Fibroblast of lung (primary cell): ENCODE data around the gene SRGAP1. TPM values are rescaled to one million over a fixed set of nuclear protein-coding genes. Genes with fewer than 3 reads are reported as not detected.

ENCODE experiments used
- DNase-seq, 2 donors: peaks; one replicate each; pipeline versions ENCODE4 v3.0.0 to v3.0.0-alpha.2; 2010; ENCODE audit warnings: low read depth in 2 of 2
- H2AFZ ChIP-seq: 2 replicates; pipeline ENCODE4 v1.5.1; 2012; ENCODE audit warnings: low read length, control low read depth, inconsistent platforms
- H3K27ac ChIP-seq: 2 replicates; pipeline ENCODE4 v1.5.1; 2011; ENCODE audit warnings: low read length, control low read depth; ENCODE audit not compliant: insufficient read depth
- H3K27me3 ChIP-seq: 2 replicates; pipeline ENCODE4 v1.5.1; 2011; ENCODE audit warnings: mild to moderate bottlenecking, low read length; ENCODE audit not compliant: control insufficient read depth, insufficient read depth
- H3K36me3 ChIP-seq: 2 replicates; pipeline ENCODE4 v1.5.1; 2011; ENCODE audit warnings: low read length; ENCODE audit not compliant: control insufficient read depth, insufficient read depth
- H3K4me1 ChIP-seq: 2 replicates; pipeline ENCODE4 v1.5.1; 2011; ENCODE audit warnings: low read length; ENCODE audit not compliant: control insufficient read depth, insufficient read depth; ENCODE audit errors: extremely low read depth
- H3K4me2 ChIP-seq: 2 replicates; pipeline ENCODE4 v1.5.1; 2011; ENCODE audit warnings: low read length, control low read depth; ENCODE audit not compliant: insufficient read depth; ENCODE audit errors: extremely low read depth
- H3K4me3 ChIP-seq, 4 experiments: fragments of 200-600 bp in 1 of 4; sonication (generic) in 1 of 4; replicated peaks in 1 of 4; 2 replicates each; pipeline ENCODE4 v1.5.1; 2011 to 2016; ENCODE audit warnings: low read length in 4 of 4, low read depth in 3 of 4, mild to moderate bottlenecking in 3 of 4, control low read depth in 2 of 4, inconsistent platforms in 1 of 4, mixed read lengths in 1 of 4; ENCODE audit not compliant: insufficient read depth in 1 of 4; ENCODE audit errors: control extremely low read depth in 1 of 4
- H3K79me2 ChIP-seq: 2 replicates; pipeline ENCODE4 v1.5.1; 2012; ENCODE audit warnings: mild to moderate bottlenecking, low read length, inconsistent platforms; ENCODE audit not compliant: control insufficient read depth, insufficient read depth
- H3K9ac ChIP-seq: 2 replicates; pipeline ENCODE4 v1.5.1; 2011; ENCODE audit warnings: mild to moderate bottlenecking, low read length, control low read depth; ENCODE audit not compliant: insufficient read depth
- H3K9me3 ChIP-seq: 2 replicates; pipeline ENCODE4 v1.5.1; 2012; ENCODE audit warnings: low read depth, low read length; ENCODE audit not compliant: control insufficient read depth, insufficient read depth
- H4K20me1 ChIP-seq: 2 replicates; pipeline ENCODE4 v1.5.1; 2011; ENCODE audit warnings: low read length; ENCODE audit not compliant: control insufficient read depth, insufficient read depth; ENCODE audit errors: extremely low read depth
- CTCF ChIP-seq, 2 donors: IDR thresholded peaks in 1 of 2; conservative IDR thresholded peaks in 1 of 2; 1 replicate in 1 of 2; 2 replicates in 1 of 2; pipeline ENCODE4 v1.5.1; 2011 to 2012; ENCODE audit warnings: low read length in 2 of 2, control low read depth in 1 of 2, inconsistent platforms in 1 of 2, low read depth in 1 of 2, mild to moderate bottlenecking in 1 of 2
- EZH2 ChIP-seq: IDR thresholded peaks from 2 replicates; pipeline ENCODE4 v1.5.1; 2012; ENCODE audit warnings: low read length, control low read depth, mild to moderate bottlenecking; ENCODE audit errors: missing control alignments
- polyA plus RNA-seq, 2 donors: library from polyadenylated mRNA; depleted of rRNA in 1 of 2; stranded (reverse) in 1 of 2; unstranded in 1 of 2; fragments of >200 nt; gene quantifications; 2 replicates each; pipeline ENCODE4 v1.2.1, GENCODE V29; 2011 to 2012; ENCODE audit warnings: missing spikeins in 1 of 2
- total RNA-seq: library from RNA; depleted of rRNA; stranded (reverse); fragments of >200 nt; gene quantifications from 2 replicates; pipeline ENCODE4 v1.2.1, GENCODE V29; 2014

SRGAP1 gene
- total and polyA plus RNA-seq, 2 donors (not counting 1 experiment from before 2014, with no cell fraction given) = 18.9 to 30.2 TPM

- TF ChIP-seq CTCF (conservative IDR thresholded peaks at IDR 0.05 in 1 of 2, IDR thresholded peaks at IDR 0.05 in 1 of 2; ENCODE audit: low read depth in 1 of 2, low read length in 2 of 2) = no peak
- no peak for TF ChIP-seq EZH2
- H3K27me3 ChIP-seq = no peaks in the 10 kb centered on the region
- H3K27ac ChIP-seq = no peak overlapping the region
- H3K36me3 ChIP-seq = no peaks in the 10 kb centered on the region
- no peak for DNase-seq
- H2AFZ ChIP-seq = no peak overlapping the region
- peaks cover 11% of the 10 kb centered on the region for H3K79me2 ChIP-seq
- H3K4me2 ChIP-seq = no peak overlapping the region
- no peak overlapping the region for H3K9ac ChIP-seq
- H3K4me1 ChIP-seq = peaks cover 10% of the 10 kb centered on the region
- no peaks in the 10 kb centered on the region for H3K9me3 ChIP-seq
- no peaks in the 10 kb centered on the region for H4K20me1 ChIP-seq
- no peak overlapping the region for H3K4me3 ChIP-seq
These were observed 190.5 kb downstream of the SRGAP1 start for GRCh38 chr12:64034901-64035576.

- Histone ChIP-seq H3K4me2 (no peak overlapping the region), H3K79me2 (peaks cover 11% of the 10 kb centered on the region), H2AFZ (no peak overlapping the region), H3K4me3 (no peak overlapping the region), H3K9me3 (no peaks in the 10 kb centered on the region), H3K9ac (no peak overlapping the region), H4K20me1 (no peaks in the 10 kb centered on the region), H3K27me3 (no peaks in the 10 kb centered on the region), H3K36me3 (no peaks in the 10 kb centered on the region), H3K4me1 (peaks cover 6% of the 10 kb centered on the region), H3K27ac (no peak overlapping the region)
- DNase-seq = peak in 1 of 2 donors; percentile 83
- TF ChIP-seq EZH2 (no peak), CTCF (conservative IDR thresholded peaks at IDR 0.05 in 1 of 2, IDR thresholded peaks at IDR 0.05 in 1 of 2; ENCODE audit: low read depth in 1 of 2, low read length in 2 of 2) (no peak)
These were observed 191.9 kb downstream of the SRGAP1 start for GRCh38 chr12:64036414-64036813.

DNA sequence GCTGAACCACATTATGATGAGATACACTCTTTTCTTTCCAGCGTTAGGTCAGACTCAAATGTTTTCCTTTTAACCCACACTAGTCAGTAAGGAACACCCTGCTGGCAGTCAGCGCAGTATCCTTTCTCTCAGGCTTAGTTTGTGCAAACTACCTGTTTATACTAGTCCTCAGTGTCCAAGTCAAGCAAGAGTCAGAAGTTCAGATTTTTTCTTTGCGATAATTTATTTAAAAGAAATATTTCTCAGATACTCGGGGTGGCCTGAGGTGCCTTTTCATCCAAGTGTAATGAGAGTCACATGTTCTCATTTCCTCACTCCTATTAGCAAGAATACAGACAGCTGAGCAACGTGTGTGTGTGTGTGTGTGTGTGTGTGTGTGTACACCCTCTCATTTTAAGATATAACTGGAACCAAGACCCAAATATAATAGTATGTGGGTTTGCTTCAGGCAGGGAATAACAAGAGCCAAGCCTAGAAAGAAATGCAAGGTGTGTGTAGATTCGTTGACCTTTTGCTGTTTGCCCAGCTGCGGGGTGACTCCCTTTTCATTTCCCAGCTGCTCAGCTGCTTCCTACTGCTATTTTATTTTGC lies 194.9 kb downstream of the SRGAP1 start:
- H2AFZ ChIP-seq = no peak overlapping the region
- no peak overlapping the region for H3K9ac ChIP-seq
- H3K4me3 ChIP-seq = peak overlapping the region in 1 of 4 experiments; percentile 1
- H3K27ac ChIP-seq = peak overlapping the region; percentile 42
- DNase-seq = peak; percentile 66 to 67
- H3K27me3 ChIP-seq = no peaks in the 10 kb centered on the region
- peak overlapping the region; percentile 59 for H3K4me2 ChIP-seq
- H3K4me1 ChIP-seq = peaks cover 11% of the 10 kb centered on the region
- H4K20me1 ChIP-seq = no peaks in the 10 kb centered on the region
- H3K9me3 ChIP-seq = no peaks in the 10 kb centered on the region
- peaks cover 9% of the 10 kb centered on the region for H3K79me2 ChIP-seq
- TF ChIP-seq EZH2 = no peak
- peak in 1 of 2 donors; percentile 4 for TF ChIP-seq CTCF (conservative IDR thresholded peaks at IDR 0.05 in 1 of 2, IDR thresholded peaks at IDR 0.05 in 1 of 2; ENCODE audit: low read depth in 1 of 2, low read length in 2 of 2)
- H3K36me3 ChIP-seq = no peaks in the 10 kb centered on the region
